Non-pigmented ciliary epithelial cell (primary cell): Measurements from ENCODE around the gene PDP2.
A peak's percentile ranks its signal among the peaks of the same experiment; 100 is the strongest.

Source experiments
- DNase-seq: peaks from one replicate; pipeline ENCODE4 v3.0.0-alpha.2; 2010; ENCODE audit warnings: low read depth

PDP2 gene, protein sequence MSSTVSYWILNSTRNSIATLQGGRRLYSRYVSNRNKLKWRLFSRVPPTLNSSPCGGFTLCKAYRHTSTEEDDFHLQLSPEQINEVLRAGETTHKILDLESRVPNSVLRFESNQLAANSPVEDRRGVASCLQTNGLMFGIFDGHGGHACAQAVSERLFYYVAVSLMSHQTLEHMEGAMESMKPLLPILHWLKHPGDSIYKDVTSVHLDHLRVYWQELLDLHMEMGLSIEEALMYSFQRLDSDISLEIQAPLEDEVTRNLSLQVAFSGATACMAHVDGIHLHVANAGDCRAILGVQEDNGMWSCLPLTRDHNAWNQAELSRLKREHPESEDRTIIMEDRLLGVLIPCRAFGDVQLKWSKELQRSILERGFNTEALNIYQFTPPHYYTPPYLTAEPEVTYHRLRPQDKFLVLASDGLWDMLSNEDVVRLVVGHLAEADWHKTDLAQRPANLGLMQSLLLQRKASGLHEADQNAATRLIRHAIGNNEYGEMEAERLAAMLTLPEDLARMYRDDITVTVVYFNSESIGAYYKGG

DNA sequence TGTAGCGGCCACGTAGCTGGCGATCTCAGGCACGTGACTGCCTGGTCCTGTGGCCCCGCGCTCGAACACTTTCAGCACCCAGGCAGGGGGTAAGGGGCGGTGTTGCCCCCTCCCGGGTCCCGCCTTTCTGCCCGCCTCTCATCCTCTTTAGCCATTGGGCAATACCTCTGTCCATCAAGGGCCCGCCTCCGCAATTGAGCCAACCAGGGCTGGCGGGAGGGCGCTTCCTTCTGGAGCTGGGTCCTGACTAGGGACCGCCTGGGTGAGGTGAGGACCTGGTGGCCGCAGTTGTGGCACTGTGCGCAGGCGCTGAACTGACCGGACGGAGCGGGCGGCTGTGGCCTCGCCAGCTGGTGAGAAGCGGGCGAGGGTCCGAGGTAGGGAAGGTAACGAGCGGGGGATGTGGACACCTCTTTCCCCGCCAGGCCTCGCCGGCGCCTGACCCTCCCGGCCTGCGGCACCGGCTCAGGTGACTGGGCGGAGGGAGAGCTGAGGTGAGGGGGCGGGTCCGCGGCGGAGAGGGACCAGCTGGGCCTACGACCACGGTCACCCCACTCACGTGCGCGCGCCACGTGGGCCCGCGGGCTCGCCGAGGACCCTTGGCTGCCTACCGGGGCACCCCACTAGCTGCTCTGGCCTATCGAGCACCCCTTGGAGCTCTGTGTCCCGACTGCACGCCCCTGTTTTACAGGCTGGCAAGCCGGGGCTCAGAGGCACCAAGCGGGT lies at the start of gene PDP2:
Gene PDP2, plus strand, starts transcription at position 228 of the 726 bp plus-strand sequence. CDS start 3,770 bp downstream, outside the sequence.
- peak; percentile 67 for DNase-seq

DNA sequence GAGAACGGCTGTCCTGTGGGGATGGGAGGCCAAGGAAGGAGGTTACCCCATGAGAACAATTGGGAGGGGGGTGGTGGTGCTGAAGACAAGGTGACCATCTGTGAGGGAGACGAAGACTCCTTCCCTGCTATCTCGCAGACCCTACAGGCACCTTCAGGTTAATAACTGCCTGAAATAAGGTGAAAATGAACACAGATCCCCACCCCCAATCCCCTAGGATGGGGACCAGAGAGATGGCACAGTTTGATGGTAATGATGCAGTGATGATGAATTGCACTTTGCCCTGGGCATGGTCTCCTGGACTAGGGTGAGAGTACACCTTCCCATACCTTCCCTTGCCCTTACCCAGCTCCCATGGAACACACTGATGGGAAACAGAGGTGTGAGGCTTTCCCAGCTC lies 48.1 kb upstream of the PDP2 start:
- no peak for DNase-seq

- peak; percentile 23 for DNase-seq
Observed at GRCh38 chr16:66832661-66833305, 47.5 kb upstream of the PDP2 start.

DNA sequence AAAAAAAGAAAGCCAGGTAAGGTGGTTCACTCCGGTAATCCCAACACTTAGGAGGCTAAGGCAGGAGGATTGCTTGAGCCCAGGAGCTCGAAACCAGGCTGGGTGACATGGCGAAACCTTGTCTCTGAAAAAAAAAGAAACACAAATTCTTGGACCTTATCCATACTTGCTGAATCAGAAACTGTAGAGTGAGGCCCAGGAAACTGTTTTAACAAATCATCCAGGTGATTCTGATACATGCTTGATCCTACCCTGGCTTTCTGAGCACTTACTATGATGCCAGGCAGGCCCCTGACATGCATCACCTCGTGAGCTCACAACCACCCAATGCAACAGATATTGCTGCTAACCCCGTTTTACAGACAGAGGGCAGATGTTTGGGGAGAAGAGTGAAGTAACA lies 45.6 kb upstream of the PDP2 start:
- DNase-seq = no peak

DNA sequence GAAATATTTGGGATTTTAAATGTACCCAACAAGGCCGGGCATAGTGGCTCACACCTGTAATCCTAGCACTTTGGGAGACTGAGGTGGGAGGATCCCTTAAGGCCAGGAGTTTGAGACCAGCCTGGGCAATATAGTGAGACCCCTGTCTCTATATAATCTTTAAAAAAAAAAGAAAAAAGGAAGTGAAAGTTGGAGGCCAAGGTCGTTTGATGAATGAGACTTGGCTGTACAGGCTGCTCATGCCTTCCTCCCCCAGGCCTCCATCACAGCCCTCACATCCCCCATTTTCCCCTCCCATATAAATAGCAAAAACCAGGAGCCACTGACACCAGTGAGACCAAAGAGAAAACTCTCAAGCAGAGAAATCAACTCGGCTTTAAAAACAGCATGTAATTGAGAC lies 39.4 kb upstream of the PDP2 start:
- DNase-seq = no peak

DNA sequence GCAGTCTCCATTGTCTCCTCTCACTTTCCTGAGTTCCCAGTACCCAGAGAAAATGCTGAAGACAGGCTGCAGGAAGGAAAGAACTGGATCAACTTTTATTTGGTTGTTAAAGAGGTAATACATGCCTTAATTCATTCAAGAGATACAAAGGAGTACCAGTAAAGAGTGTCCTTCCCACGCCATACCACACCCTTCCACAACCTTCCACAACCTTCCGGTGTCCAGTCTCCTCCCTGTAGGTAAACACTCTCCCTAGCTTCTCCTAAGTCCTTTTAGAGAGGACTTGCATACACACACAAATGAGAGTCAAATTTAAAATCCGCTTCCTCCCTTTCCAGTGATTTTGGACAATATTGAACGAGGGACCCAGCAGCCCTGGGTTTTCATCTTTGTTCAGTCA lies 38.9 kb upstream of the PDP2 start:
- DNase-seq = no peak

DNA sequence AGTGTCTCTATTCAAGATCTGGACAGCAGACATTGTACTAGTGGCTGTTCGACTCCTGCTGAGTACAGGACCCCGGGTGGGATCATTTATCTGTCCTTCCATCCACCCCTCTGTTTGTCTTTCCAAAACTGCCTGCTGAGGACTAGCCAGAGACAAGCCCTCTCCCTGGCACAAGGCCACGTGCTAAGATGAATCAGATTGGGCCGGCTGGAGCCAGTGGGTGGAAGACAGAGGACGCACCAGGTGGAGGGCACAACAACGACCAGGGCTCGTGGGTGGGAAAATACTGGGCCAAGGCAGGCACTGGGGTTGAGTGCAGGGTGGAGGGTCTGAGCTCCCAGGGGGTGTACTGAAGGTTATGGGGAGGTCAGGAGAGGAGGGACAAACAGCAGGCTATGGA lies 37.5 kb upstream of the PDP2 start:
- peak; percentile 4 for DNase-seq

GRCh38 chr16:66843191-66843590 lies 37.1 kb upstream of the PDP2 start:
- DNase-seq = no peak

DNA sequence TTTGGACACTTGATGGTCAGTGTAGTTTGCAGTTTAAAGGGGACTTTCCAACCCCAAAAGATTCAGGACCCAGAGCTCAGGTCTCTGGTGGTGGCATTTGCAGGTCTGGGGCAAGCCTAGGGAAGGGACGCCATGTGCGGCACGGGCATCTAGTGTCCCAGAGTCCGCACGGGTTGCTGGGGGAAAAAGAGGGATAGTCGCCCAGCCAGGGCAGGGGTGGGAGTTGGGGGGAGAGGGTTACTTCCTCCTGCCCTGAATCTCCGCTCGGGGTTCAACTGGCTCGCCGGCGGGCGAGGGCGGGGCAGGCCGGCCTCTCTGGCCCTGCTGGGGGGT lies 36.3 kb upstream of the PDP2 start:
- DNase-seq = no peak

DNA sequence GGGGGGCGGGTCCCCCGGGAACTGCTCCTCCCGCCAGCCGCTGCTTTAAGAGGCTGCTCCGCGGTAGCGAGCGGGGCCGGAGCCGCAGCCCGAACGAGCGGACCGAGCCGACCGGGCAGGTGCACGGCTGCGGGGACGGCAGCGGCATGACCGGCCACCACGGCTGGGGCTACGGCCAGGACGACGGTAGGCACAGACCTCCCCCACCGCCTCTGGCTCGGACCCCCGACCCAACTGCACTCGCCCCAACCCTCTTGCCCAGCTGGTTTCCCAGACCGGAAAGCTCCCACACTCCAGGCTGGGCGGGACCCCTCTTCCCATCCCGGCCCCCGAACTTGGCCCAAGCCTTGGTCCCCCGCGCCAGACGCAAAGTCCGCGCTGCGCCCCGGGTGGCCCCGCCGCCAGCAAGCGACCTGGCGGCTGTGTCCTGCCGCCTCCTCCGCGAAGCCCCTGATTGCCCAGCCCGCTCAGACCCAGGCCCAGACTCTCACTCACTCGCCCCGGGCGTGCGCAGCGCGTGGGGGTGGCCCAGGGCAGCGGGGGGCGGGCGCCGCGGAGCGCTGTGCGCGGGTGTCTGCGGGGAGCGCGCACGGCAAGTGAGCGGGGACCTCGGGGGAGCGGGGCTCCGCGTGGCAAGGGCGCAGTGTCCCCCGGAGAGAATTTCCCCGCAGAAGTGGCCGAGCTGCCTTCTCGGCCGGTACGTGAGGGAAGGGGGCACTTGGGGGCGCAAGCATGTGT lies 35.8 kb upstream of the PDP2 start, which contains the start of gene CA7:
Gene CA7, plus strand, starts transcription at position 73 of the 738 bp plus-strand sequence. Its CDS starts 74 bp downstream, at position 147.
- no peak for DNase-seq

GRCh38 chr16:66845080-66845410 lies 35.3 kb upstream of the PDP2 start:
- DNase-seq = no peak

DNA sequence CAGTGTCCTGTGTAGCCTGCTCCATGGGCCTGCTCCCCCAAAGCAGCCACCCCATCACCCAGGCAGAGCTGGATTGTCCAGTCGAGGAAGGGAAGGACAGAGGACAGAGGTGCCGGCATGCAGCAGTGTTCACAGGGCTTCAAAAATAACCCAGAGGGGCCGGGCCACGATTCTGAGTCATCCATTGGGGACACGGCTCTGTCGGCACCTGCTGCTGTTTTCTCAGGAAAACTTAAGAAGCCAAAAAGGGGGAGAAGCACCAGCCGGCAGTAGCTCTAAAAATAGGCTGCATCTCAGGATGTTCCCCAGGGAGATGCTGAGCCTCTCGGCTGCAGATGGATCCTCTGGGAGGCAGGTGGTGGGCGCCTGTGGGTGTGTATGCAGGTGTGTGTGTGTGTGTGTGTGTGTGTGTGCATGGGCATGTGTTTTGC lies 34.5 kb upstream of the PDP2 start:
- DNase-seq = no peak

GRCh38 chr16:66846266-66846665 lies 34.0 kb upstream of the PDP2 start:
- DNase-seq = no peak

DNA sequence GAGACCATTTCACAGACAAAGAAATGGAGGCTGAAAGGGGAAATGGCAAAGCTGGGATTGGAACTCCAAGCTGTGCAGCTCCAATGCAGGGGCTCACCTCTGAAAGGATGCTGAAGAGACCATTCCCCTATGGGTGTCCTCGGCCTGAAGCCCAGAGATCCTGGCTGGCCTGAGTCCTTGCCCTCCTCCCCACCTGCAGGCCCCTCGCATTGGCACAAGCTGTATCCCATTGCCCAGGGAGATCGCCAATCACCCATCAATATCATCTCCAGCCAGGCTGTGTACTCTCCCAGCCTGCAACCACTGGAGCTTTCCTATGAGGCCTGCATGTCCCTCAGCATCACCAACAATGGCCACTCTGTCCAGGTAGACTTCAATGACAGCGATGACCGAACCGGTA lies 33.5 kb upstream of the PDP2 start:
- DNase-seq = no peak

- DNase-seq = no peak
Observed at GRCh38 chr16:66847533-66848067, 32.7 kb upstream of the PDP2 start.

- no peak for DNase-seq
Observed at GRCh38 chr16:66848172-66848571, 32.1 kb upstream of the PDP2 start.

DNA sequence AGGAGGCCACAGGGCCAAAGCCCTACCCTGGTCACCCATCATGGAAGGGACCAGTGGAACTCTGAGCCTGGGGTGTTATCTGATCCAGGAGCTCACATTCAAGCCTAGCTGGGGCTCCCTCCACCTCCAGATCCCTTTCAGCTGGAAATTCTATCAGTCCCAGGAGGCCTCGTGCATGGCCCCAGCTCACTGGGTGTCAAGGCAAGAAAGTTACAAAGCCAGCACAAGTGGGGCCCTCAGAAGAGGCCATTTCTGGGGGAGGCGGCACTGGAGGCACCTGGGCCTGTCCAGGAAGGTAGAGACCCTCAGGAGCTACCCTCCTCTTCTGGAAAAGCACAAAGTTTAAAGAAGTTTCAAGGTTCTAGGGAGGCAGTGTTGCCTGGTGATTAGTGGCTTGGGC lies 31.3 kb upstream of the PDP2 start:
- DNase-seq = no peak

DNA sequence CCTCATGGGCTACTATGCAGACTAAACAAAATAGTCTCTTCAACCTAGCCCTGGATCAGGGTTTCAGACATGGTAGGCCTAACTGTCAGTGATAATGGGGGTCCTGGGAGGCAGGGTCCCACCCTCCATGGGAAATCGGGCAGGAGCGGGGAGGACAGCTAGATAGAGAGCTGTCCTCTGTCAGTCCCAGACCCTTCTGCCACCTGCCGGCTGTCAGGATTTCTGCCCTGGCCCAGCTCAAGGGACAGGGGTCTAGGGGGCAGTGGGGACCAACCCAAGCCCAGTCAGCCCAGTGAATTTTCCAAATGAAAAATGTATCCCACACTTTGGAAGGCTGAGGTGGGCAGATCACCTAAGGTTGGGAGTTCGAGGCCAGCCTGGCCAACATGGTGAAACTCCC lies 30.8 kb upstream of the PDP2 start:
- no peak for DNase-seq

- no peak for DNase-seq
Observed at GRCh38 chr16:66850115-66850815, 30.1 kb upstream of the PDP2 start.

DNA sequence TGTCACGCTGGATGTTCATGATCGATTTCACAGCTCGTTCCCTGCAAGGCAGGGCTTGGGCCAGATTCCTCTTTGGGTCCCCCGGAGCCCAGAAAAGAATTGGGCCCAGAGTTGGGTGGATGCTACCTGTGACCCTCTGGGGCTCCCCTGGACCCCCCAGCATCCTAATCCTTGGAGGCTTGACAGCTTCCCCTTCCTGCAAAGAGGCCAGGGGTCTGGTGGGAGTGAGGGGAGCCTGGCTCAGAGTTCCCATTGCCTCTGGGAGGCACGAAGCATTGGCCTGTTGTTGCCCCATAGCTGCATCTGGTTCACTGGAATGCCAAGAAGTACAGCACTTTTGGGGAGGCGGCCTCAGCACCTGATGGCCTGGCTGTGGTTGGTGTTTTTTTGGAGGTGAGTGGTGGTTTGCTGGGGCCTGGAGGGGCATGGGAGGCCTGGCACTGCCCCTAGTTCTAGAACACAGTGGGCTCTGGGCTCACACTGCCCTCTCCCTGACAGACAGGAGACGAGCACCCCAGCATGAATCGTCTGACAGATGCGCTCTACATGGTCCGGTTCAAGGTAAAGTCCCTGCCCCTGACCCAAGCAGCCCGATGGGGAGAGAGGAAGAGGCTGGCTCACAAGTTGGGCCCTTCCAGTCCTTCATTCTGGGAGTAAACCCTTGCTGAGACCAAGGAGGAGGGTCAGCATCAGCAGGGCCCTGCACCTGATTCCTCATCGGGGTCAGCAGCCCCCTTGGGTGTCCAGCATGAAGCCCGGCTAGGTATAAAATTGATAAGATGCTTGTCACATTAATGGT lies 28.9 kb upstream of the PDP2 start:
- DNase-seq = no peak
